22Rv1 (cell line): ENCODE results near the gene PFN2.

Experiments
- ZFX ChIP-seq: fragments of 450-650 bp; IDR thresholded peaks from 2 replicates; pipeline ENCODE4 v1.6.1; 2017; ENCODE audit warnings: antibody characterized with exemption, borderline replicate concordance
- TF ChIP-seq, protein P1 (sequence below): fragments of 450-650 bp; IDR thresholded peaks from 2 replicates; pipeline ENCODE4 v1.5.1; 2017; ENCODE audit warnings: mild to moderate bottlenecking

DNA sequence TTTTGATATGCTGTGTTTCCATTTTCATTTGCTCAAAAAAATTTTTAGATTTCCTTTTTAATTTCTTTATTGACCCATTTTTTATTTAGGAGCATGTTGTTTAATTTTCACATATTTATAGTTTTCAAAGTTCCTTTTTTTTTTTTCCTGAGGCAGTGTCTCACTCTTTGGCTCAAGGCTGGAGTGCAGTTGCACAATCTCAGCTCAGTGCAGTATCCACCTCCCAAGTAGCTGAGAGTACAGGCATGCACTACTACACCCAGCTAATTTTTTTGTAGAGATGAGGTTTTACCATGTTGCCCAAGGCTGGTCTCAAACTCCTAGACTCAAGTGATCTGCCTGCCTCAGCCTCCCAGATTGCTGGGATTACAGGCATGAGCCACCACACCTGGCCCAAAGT lies 36.2 kb downstream of the PFN2 start:
- TF ChIP-seq, protein P1, sequence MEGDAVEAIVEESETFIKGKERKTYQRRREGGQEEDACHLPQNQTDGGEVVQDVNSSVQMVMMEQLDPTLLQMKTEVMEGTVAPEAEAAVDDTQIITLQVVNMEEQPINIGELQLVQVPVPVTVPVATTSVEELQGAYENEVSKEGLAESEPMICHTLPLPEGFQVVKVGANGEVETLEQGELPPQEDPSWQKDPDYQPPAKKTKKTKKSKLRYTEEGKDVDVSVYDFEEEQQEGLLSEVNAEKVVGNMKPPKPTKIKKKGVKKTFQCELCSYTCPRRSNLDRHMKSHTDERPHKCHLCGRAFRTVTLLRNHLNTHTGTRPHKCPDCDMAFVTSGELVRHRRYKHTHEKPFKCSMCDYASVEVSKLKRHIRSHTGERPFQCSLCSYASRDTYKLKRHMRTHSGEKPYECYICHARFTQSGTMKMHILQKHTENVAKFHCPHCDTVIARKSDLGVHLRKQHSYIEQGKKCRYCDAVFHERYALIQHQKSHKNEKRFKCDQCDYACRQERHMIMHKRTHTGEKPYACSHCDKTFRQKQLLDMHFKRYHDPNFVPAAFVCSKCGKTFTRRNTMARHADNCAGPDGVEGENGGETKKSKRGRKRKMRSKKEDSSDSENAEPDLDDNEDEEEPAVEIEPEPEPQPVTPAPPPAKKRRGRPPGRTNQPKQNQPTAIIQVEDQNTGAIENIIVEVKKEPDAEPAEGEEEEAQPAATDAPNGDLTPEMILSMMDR = no peak
- no peak for TF ChIP-seq ZFX
